ENCODE measurements around the gene PDYN.

The PDYN gene

DNA sequence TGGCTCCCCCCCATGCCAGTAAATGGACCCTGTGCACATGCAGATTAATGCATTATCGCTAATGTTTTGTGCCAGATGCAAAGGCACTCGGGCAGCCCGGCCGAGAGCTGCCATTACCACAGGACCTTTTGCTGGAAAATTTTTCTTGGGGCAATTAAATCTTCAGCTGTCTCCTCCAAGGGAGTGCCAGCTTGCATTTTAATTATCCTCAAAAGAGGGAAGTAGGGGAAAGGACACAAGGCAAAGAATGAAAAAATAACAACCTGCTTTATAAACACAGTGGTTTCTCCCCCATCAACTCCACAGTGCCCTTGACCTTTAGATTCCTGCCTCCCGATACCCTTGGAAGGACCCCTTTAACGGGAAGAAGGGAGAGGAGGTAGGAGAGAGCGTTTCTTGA lies 48.2 kb downstream of the PDYN start:
- H3K36me3 ChIP-seq (ENCODE audit: control insufficient read depth, insufficient read depth, low read length) = no peaks in the 10 kb centered on the region
- H3K27me3 ChIP-seq (ENCODE audit: control insufficient read depth, insufficient read depth, low read length) = no peaks in the 10 kb centered on the region
- H3K4me3 ChIP-seq (ENCODE audit: low read length) = no peak overlapping the region
- H3K4me1 ChIP-seq (ENCODE audit: control insufficient read depth, insufficient read depth, low read length) = peaks cover 7% of the 10 kb centered on the region
- no peak overlapping the region for H3K27ac ChIP-seq (ENCODE audit: low read depth, low read length)
- H3K9ac ChIP-seq (ENCODE audit: low read length) = no peak overlapping the region

GRCh38 chr20:1945134-1945618 lies 48.7 kb downstream of the PDYN start:
- Histone ChIP-seq H3K36me3 (ENCODE audit: control insufficient read depth, insufficient read depth, low read length) (no peaks in the 10 kb centered on the region), H3K4me3 (ENCODE audit: low read length) (no peak overlapping the region), H3K27ac (ENCODE audit: low read depth, low read length) (no peak overlapping the region), H3K9ac (ENCODE audit: low read length) (no peak overlapping the region), H3K27me3 (ENCODE audit: control insufficient read depth, insufficient read depth, low read length) (no peaks in the 10 kb centered on the region), H3K4me1 (ENCODE audit: control insufficient read depth, insufficient read depth, low read length) (peaks cover 7% of the 10 kb centered on the region)

- Histone ChIP-seq H3K27me3 (ENCODE audit: control insufficient read depth, insufficient read depth, low read length) (no peaks in the 10 kb centered on the region), H3K27ac (ENCODE audit: low read depth, low read length) (no peak overlapping the region), H3K4me1 (ENCODE audit: control insufficient read depth, insufficient read depth, low read length) (peaks cover 7% of the 10 kb centered on the region), H3K4me3 (ENCODE audit: low read length) (no peak overlapping the region), H3K9ac (ENCODE audit: low read length) (no peak overlapping the region), H3K36me3 (ENCODE audit: control insufficient read depth, insufficient read depth, low read length) (no peaks in the 10 kb centered on the region)
Measured at GRCh38 chr20:1944345-1945091, 49.3 kb downstream of the PDYN start.

GRCh38 chr20:1943275-1944002 lies 50.4 kb downstream of the PDYN start:
- no peaks in the 10 kb centered on the region for H3K27me3 ChIP-seq (ENCODE audit: control insufficient read depth, insufficient read depth, low read length)
- H3K9ac ChIP-seq (ENCODE audit: low read length) = no peak overlapping the region
- H3K36me3 ChIP-seq (ENCODE audit: control insufficient read depth, insufficient read depth, low read length) = no peaks in the 10 kb centered on the region
- no peak overlapping the region for H3K4me3 ChIP-seq (ENCODE audit: low read length)
- H3K27ac ChIP-seq (ENCODE audit: low read depth, low read length) = no peak overlapping the region
- H3K4me1 ChIP-seq (ENCODE audit: control insufficient read depth, insufficient read depth, low read length) = peaks cover 7% of the 10 kb centered on the region

- no peak overlapping the region for H3K27ac ChIP-seq (ENCODE audit: low read depth, low read length)
- no peak overlapping the region for H3K9ac ChIP-seq (ENCODE audit: low read length)
- H3K36me3 ChIP-seq (ENCODE audit: control insufficient read depth, insufficient read depth, low read length) = no peaks in the 10 kb centered on the region
- peaks cover 7% of the 10 kb centered on the region for H3K4me1 ChIP-seq (ENCODE audit: control insufficient read depth, insufficient read depth, low read length)
- H3K4me3 ChIP-seq (ENCODE audit: low read length) = no peak overlapping the region
- no peaks in the 10 kb centered on the region for H3K27me3 ChIP-seq (ENCODE audit: control insufficient read depth, insufficient read depth, low read length)
Measured at GRCh38 chr20:1942486-1943274, 51.2 kb downstream of the PDYN start.

GRCh38 chr20:1942061-1942460 lies 51.8 kb downstream of the PDYN start:
- Histone ChIP-seq H3K27me3 (ENCODE audit: control insufficient read depth, insufficient read depth, low read length) (no peaks in the 10 kb centered on the region), H3K36me3 (ENCODE audit: control insufficient read depth, insufficient read depth, low read length) (no peaks in the 10 kb centered on the region), H3K9ac (ENCODE audit: low read length) (no peak overlapping the region), H3K4me1 (ENCODE audit: control insufficient read depth, insufficient read depth, low read length) (peaks cover 3% of the 10 kb centered on the region), H3K4me3 (ENCODE audit: low read length) (no peak overlapping the region), H3K27ac (ENCODE audit: low read depth, low read length) (no peak overlapping the region)

DNA sequence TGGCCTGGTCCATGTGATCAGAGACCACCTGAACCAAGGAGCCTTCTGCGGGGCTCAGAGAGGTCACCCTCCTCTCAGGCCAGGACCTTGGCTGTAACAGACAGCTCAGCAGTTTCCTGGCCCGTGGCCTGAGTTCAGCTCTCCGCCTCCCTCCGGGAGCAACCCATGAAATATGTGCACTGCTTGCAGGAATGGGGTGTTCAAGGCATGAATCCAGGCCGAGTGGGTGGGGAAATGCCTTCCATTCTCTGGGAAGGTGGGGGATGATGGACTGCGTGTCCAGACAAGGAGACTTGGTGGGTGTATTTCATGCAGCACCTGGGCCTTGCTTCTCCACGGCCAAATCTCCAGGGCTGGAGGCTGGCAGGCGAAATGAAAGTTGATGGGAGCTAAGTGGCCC lies 52.6 kb downstream of the PDYN start:
- Histone ChIP-seq H3K27me3 (ENCODE audit: control insufficient read depth, insufficient read depth, low read length) (no peaks in the 10 kb centered on the region), H3K9ac (ENCODE audit: low read length) (no peak overlapping the region), H3K4me1 (ENCODE audit: control insufficient read depth, insufficient read depth, low read length) (peaks cover 3% of the 10 kb centered on the region), H3K36me3 (ENCODE audit: control insufficient read depth, insufficient read depth, low read length) (no peaks in the 10 kb centered on the region), H3K27ac (ENCODE audit: low read depth, low read length) (no peak overlapping the region), H3K4me3 (ENCODE audit: low read length) (no peak overlapping the region)

- no peak overlapping the region for H3K4me3 ChIP-seq (ENCODE audit: low read length)
- H3K4me1 ChIP-seq (ENCODE audit: control insufficient read depth, insufficient read depth, low read length) = peaks cover 3% of the 10 kb centered on the region
- H3K9ac ChIP-seq (ENCODE audit: low read length) = no peak overlapping the region
- H3K27me3 ChIP-seq (ENCODE audit: control insufficient read depth, insufficient read depth, low read length) = no peaks in the 10 kb centered on the region
- H3K36me3 ChIP-seq (ENCODE audit: control insufficient read depth, insufficient read depth, low read length) = no peaks in the 10 kb centered on the region
- no peak overlapping the region for H3K27ac ChIP-seq (ENCODE audit: low read depth, low read length)
Measured at GRCh38 chr20:1940581-1940980, 53.3 kb downstream of the PDYN start.

DNA sequence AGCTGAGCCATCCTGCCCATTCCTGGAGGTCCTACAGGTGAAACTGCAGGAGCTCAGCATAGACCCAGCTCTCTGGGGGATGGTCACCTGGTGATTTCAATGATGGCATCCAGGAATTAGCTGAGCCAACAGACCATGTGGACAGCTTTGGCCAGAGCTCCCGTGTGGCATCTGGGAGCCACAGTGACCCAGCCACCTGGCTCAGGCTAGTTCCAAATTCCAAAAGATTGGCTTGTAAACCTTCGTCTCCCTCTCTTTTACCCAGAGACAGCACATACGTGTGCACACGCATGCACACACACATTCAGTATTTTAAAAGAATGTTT lies 54.6 kb downstream of the PDYN start:
- H3K4me3 ChIP-seq (ENCODE audit: low read length) = no peak overlapping the region
- H3K27ac ChIP-seq (ENCODE audit: low read depth, low read length) = no peak overlapping the region
- H3K9ac ChIP-seq (ENCODE audit: low read length) = no peak overlapping the region
- no peaks in the 10 kb centered on the region for H3K27me3 ChIP-seq (ENCODE audit: control insufficient read depth, insufficient read depth, low read length)
- peaks cover 3% of the 10 kb centered on the region for H3K4me1 ChIP-seq (ENCODE audit: control insufficient read depth, insufficient read depth, low read length)
- no peaks in the 10 kb centered on the region for H3K36me3 ChIP-seq (ENCODE audit: control insufficient read depth, insufficient read depth, low read length)

DNA sequence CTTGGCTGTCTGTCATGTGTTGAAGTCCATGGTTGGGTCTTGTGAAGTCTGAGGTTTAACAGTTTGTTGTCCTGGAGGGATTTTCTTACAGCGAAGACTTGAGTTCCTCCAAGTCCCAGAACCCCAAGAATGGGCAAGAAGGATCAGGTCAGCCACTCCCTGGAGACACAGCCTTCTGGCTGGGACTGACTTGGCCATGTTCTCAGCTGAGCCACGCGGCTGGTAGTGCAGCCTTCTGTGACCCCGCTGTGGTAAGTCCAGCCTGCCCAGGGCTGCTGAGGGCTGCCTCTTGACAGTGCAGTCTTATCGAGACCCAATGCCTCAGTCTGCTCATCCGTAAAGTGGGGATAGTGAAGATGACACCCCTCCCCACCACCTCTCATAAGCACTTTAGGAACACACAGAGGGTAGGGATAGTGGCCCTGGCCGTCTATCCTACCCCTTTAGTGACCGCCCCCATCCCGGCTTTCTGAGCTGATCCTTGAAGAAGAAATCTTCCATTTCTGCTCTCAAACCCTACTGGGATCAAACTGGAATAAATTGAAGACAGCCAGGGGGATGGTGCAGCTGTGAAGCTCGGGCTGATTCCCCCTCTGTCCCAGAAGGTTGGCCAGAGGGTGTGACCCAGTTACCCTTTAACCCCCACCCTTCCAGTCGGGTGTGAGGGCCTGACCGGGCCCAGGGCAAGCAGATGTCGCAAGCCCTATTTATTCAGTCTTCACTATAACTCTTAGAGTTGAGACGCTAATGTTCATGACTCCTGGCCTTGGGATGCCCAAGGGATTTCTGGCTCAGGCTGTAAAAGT lies 55.2 kb downstream of the PDYN start:
- no peaks in the 10 kb centered on the region for H3K36me3 ChIP-seq (ENCODE audit: control insufficient read depth, insufficient read depth, low read length)
- H3K9ac ChIP-seq (ENCODE audit: low read length) = no peak overlapping the region
- no peak overlapping the region for H3K4me3 ChIP-seq (ENCODE audit: low read length)
- H3K27me3 ChIP-seq (ENCODE audit: control insufficient read depth, insufficient read depth, low read length) = no peaks in the 10 kb centered on the region
- H3K27ac ChIP-seq (ENCODE audit: low read depth, low read length) = no peak overlapping the region
- H3K4me1 ChIP-seq (ENCODE audit: control insufficient read depth, insufficient read depth, low read length) = peaks cover 4% of the 10 kb centered on the region

GRCh38 chr20:1937316-1937976 lies 56.4 kb downstream of the PDYN start:
- peaks cover 7% of the 10 kb centered on the region for H3K4me1 ChIP-seq (ENCODE audit: control insufficient read depth, insufficient read depth, low read length)
- H3K36me3 ChIP-seq (ENCODE audit: control insufficient read depth, insufficient read depth, low read length) = no peaks in the 10 kb centered on the region
- no peak overlapping the region for H3K4me3 ChIP-seq (ENCODE audit: low read length)
- H3K27ac ChIP-seq (ENCODE audit: low read depth, low read length) = no peak overlapping the region
- H3K9ac ChIP-seq (ENCODE audit: low read length) = no peak overlapping the region
- H3K27me3 ChIP-seq (ENCODE audit: control insufficient read depth, insufficient read depth, low read length) = no peaks in the 10 kb centered on the region

All from rectal smooth muscle tissue (tissue), 1 donor.